AG08396 (cell line): ENCODE results near the gene HSPB9.

Source experiments
- DNase-seq: peaks from one replicate; pipeline ENCODE4 v3.0.0; 2012; ENCODE audit warnings: low spot score, mixed read lengths

Gene HSPB9

GRCh38 chr17:42101513-42102292, 20.9 kb upstream of the HSPB9 start:
- DNase-seq: peak; percentile 90

- DNase-seq: no peak
Measured at GRCh38 chr17:42103221-42103954, 19.2 kb upstream of the HSPB9 start.

GRCh38 chr17:42104264-42104663, 18.3 kb upstream of the HSPB9 start:
- no peak for DNase-seq

- no peak for DNase-seq
Measured at GRCh38 chr17:42106009-42106408, 16.6 kb upstream of the HSPB9 start.

- no peak for DNase-seq
Measured at GRCh38 chr17:42107124-42107523, 15.5 kb upstream of the HSPB9 start.

- peak; percentile 70 for DNase-seq
Measured at GRCh38 chr17:42107597-42108576, 14.7 kb upstream of the HSPB9 start.

- no peak for DNase-seq
Measured at GRCh38 chr17:42109086-42109485, 13.5 kb upstream of the HSPB9 start.

- no peak for DNase-seq
Measured at GRCh38 chr17:42110301-42111264, 12.0 kb upstream of the HSPB9 start.

GRCh38 chr17:42111265-42111636, 11.4 kb upstream of the HSPB9 start:
- no peak for DNase-seq

- peak; percentile 68 for DNase-seq
Measured at GRCh38 chr17:42111871-42112551, 10.6 kb upstream of the HSPB9 start.

GRCh38 chr17:42112552-42113176, 9.9 kb upstream of the HSPB9 start, which contains the start of gene DHX58:
Gene DHX58 (minus strand): TSS chr17:42112714. CDS start chr17:42111892, 822 bp downstream.
- DNase-seq: peak; percentile 92

- DNase-seq: no peak
Measured at GRCh38 chr17:42113293-42114069, 9.1 kb upstream of the HSPB9 start.

GRCh38 chr17:42114118-42114517, 8.5 kb upstream of the HSPB9 start:
- no peak for DNase-seq

GRCh38 chr17:42116705-42117396, 5.8 kb upstream of the HSPB9 start:
- DNase-seq: peak; percentile 83

- no peak for DNase-seq
Measured at GRCh38 chr17:42117397-42118125, 5.0 kb upstream of the HSPB9 start.

- no peak for DNase-seq
Measured at GRCh38 chr17:42118126-42118510, 4.5 kb upstream of the HSPB9 start.

- DNase-seq: no peak
Measured at GRCh38 chr17:42118545-42118944, 4.1 kb upstream of the HSPB9 start.

GRCh38 chr17:42119301-42119700, 3.3 kb upstream of the HSPB9 start:
- DNase-seq: no peak
